ENCODE data around the gene ITPR2. TPM values are rescaled to one million over a fixed set of nuclear protein-coding genes. Genes with fewer than 3 reads are reported as not detected.

Gene ITPR2
- total and polyA plus RNA-seq, 4 donors: 11.7 to 93.3 (median 35.4) TPM

DNA sequence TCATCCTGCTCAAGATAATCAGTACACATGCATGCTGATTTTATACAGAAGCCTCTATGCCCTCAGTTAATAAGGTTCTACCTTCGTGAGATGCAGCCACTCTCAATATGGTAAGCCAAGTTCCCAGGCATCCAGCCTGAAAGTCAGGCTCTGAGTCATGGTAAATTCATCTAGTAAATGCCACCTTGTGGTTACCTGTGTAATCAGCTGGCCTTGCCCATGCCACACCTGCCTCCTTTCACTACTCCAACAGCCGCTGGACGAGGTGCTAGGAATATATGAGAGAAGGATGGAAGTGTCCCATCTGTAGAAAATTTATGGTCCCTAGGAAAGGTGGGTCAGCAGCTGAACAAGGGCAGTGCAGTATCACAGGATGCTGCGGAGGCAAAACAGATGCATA is 430.3 kb downstream of the ITPR2 start:
- Histone ChIP-seq H3K9me3 (ENCODE audit: control insufficient read depth in 4 of 4, low read length in 3 of 4) (no peaks in the 10 kb centered on the region), H3K4me3 (ENCODE audit: low read depth in 1 of 3, low read length in 3 of 3) (no peak overlapping the region), H3K4me1 (ENCODE audit: control insufficient read depth in 4 of 4, insufficient read depth in 4 of 4, low read length in 3 of 4) (peaks cover 0 to 3% (median 0%) of the 10 kb centered on the region in 4 donors), H3K9ac (ENCODE audit: low read depth in 1 of 2, low read length in 2 of 2) (no peak overlapping the region), H3K27me3 (ENCODE audit: control insufficient read depth in 4 of 4, insufficient read depth in 4 of 4, low read length in 3 of 4) (no peaks in the 10 kb centered on the region), H3K27ac (ENCODE audit: low read depth in 1 of 2, low read length in 2 of 2) (no peak overlapping the region), H3K36me3 (ENCODE audit: control insufficient read depth in 4 of 4, insufficient read depth in 3 of 4, low read depth in 1 of 4, low read length in 3 of 4) (peaks cover 2 to 35% (median 21%) of the 10 kb centered on the region in 4 donors)
- WGBS: 90% methylated on average over 4 of the region's 4 CpGs
- TF ChIP-seq, protein P1, sequence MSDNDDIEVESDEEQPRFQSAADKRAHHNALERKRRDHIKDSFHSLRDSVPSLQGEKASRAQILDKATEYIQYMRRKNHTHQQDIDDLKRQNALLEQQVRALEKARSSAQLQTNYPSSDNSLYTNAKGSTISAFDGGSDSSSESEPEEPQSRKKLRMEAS (IDR thresholded peaks at IDR 0.05): no peak
- peak; percentile 26 to 59 for TF ChIP-seq RAD21 (IDR thresholded peaks at IDR 0.05)
- TF ChIP-seq, protein P2, sequence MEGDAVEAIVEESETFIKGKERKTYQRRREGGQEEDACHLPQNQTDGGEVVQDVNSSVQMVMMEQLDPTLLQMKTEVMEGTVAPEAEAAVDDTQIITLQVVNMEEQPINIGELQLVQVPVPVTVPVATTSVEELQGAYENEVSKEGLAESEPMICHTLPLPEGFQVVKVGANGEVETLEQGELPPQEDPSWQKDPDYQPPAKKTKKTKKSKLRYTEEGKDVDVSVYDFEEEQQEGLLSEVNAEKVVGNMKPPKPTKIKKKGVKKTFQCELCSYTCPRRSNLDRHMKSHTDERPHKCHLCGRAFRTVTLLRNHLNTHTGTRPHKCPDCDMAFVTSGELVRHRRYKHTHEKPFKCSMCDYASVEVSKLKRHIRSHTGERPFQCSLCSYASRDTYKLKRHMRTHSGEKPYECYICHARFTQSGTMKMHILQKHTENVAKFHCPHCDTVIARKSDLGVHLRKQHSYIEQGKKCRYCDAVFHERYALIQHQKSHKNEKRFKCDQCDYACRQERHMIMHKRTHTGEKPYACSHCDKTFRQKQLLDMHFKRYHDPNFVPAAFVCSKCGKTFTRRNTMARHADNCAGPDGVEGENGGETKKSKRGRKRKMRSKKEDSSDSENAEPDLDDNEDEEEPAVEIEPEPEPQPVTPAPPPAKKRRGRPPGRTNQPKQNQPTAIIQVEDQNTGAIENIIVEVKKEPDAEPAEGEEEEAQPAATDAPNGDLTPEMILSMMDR (IDR thresholded peaks at IDR 0.05; ENCODE audit: low read depth, low read length, missing input control): peak; percentile 17
- DNase-seq (ENCODE audit: low spot score): no peak

DNA sequence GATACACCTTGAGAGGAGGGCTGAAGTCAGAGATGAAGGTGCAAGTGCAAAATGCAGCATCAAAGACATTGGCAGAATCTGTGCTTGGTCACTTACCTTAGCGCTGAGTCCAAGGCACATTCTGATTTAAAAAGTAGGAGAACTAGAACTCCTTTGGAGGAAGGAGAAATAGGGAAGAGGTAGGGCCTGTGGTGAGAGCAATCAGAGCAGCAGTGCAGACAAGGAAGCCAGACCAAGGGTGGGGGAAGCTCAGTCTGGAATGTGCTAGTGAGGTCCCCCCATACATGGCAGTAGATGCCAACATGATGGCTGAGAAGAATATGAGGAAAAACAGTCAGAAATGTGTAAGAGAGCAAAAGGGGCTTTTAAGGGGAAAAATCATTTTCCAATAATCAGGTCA is 431.1 kb downstream of the ITPR2 start:
- H3K4me1 ChIP-seq (ENCODE audit: control insufficient read depth in 4 of 4, insufficient read depth in 4 of 4, low read length in 3 of 4): peaks cover 0 to 3% (median 0%) of the 10 kb centered on the region in 4 donors
- no peak overlapping the region for H3K27ac ChIP-seq (ENCODE audit: low read depth in 1 of 2, low read length in 2 of 2)
- no peak overlapping the region for H3K4me3 ChIP-seq (ENCODE audit: low read depth in 1 of 3, low read length in 3 of 3)
- 93% methylated on average over 1 of the region's 1 CpG for WGBS
- H3K36me3 ChIP-seq (ENCODE audit: control insufficient read depth in 4 of 4, insufficient read depth in 3 of 4, low read depth in 1 of 4, low read length in 3 of 4): peaks cover 2 to 39% (median 27%) of the 10 kb centered on the region in 4 donors
- no peaks in the 10 kb centered on the region for H3K27me3 ChIP-seq (ENCODE audit: control insufficient read depth in 4 of 4, insufficient read depth in 4 of 4, low read length in 3 of 4)
- no peak for DNase-seq (ENCODE audit: low spot score)
- TF ChIP-seq, protein P3, sequence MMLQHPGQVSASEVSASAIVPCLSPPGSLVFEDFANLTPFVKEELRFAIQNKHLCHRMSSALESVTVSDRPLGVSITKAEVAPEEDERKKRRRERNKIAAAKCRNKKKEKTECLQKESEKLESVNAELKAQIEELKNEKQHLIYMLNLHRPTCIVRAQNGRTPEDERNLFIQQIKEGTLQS (IDR thresholded peaks at IDR 0.05): no peak
- TF ChIP-seq YY1 (IDR thresholded peaks at IDR 0.05) (no peak), GABPA (IDR thresholded peaks at IDR 0.05 in 1 of 2, conservative IDR thresholded peaks at IDR 0.05 in 1 of 2) (no peak), FOXA1 (IDR thresholded peaks at IDR 0.05) (no peak), RAD21 (IDR thresholded peaks at IDR 0.05) (no peak), FOXA2 (IDR thresholded peaks at IDR 0.05) (no peak), EGR1 (IDR thresholded peaks at IDR 0.05; ENCODE audit: low read depth in 2 of 2) (no peak), JUND (IDR thresholded peaks at IDR 0.05) (no peak), TAF1 (conservative IDR thresholded peaks at IDR 0.05) (no peak), RXRA (IDR thresholded peaks at IDR 0.05) (no peak), HNF4A (conservative IDR thresholded peaks at IDR 0.05) (no peak)
- TF ChIP-seq, protein P4, sequence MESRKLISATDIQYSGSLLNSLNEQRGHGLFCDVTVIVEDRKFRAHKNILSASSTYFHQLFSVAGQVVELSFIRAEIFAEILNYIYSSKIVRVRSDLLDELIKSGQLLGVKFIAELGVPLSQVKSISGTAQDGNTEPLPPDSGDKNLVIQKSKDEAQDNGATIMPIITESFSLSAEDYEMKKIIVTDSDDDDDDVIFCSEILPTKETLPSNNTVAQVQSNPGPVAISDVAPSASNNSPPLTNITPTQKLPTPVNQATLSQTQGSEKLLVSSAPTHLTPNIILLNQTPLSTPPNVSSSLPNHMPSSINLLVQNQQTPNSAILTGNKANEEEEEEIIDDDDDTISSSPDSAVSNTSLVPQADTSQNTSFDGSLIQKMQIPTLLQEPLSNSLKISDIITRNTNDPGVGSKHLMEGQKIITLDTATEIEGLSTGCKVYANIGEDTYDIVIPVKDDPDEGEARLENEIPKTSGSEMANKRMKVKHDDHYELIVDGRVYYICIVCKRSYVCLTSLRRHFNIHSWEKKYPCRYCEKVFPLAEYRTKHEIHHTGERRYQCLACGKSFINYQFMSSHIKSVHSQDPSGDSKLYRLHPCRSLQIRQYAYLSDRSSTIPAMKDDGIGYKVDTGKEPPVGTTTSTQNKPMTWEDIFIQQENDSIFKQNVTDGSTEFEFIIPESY (IDR thresholded peaks at IDR 0.05): no peak
- TF ChIP-seq, protein P1 (IDR thresholded peaks at IDR 0.05): no peak
- no peak overlapping the region for H3K9ac ChIP-seq (ENCODE audit: low read depth in 1 of 2, low read length in 2 of 2)
- no peaks in the 10 kb centered on the region for H3K9me3 ChIP-seq (ENCODE audit: control insufficient read depth in 4 of 4, low read length in 3 of 4)

DNA sequence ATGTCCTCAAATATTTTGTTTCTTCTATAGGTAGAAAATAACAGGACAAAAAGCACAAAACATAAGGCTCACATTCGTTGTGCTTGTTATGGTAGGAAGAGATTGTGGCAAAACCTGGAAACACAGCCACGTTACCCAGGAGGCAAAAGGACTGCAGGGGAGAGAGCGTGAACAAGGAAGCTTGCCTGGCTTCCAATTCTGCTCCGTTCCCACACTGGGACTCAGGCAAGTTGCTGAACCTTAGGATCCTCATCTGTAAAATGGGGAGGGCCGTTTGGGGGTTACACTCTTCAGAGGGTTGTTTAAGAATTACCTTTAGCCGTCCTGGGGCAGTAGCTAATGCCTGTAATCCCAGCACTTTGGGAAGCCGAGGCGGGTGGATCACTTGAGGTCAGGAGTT is 432.4 kb downstream of the ITPR2 start:
- Histone ChIP-seq H3K27ac (ENCODE audit: low read depth in 1 of 2, low read length in 2 of 2) (no peak overlapping the region), H3K36me3 (ENCODE audit: control insufficient read depth in 4 of 4, insufficient read depth in 3 of 4, low read depth in 1 of 4, low read length in 3 of 4) (peaks cover 3 to 50% (median 32%) of the 10 kb centered on the region in 4 donors), H3K4me1 (ENCODE audit: control insufficient read depth in 4 of 4, insufficient read depth in 4 of 4, low read length in 3 of 4) (no peaks in the 10 kb centered on the region), H3K9me3 (ENCODE audit: control insufficient read depth in 4 of 4, low read length in 3 of 4) (no peaks in the 10 kb centered on the region), H3K9ac (ENCODE audit: low read depth in 1 of 2, low read length in 2 of 2) (no peak overlapping the region), H3K4me3 (ENCODE audit: low read depth in 1 of 3, low read length in 3 of 3) (no peak overlapping the region), H3K27me3 (ENCODE audit: control insufficient read depth in 4 of 4, insufficient read depth in 4 of 4, low read length in 3 of 4) (no peaks in the 10 kb centered on the region)
- 94% methylated on average over 8 of the region's 8 CpGs for WGBS
- DNase-seq (ENCODE audit: low spot score): no peak
- TF ChIP-seq, protein P3 (IDR thresholded peaks at IDR 0.05): no peak
- TF ChIP-seq RAD21 (IDR thresholded peaks at IDR 0.05) (no peak), TAF1 (conservative IDR thresholded peaks at IDR 0.05) (no peak), JUND (IDR thresholded peaks at IDR 0.05) (no peak), YY1 (IDR thresholded peaks at IDR 0.05) (no peak), HNF4A (conservative IDR thresholded peaks at IDR 0.05) (no peak), EGR1 (IDR thresholded peaks at IDR 0.05; ENCODE audit: low read depth in 2 of 2) (no peak), FOXA2 (IDR thresholded peaks at IDR 0.05) (no peak)
- TF ChIP-seq, protein P2 (IDR thresholded peaks at IDR 0.05; ENCODE audit: low read depth, low read length, missing input control): no peak
- TF ChIP-seq, protein P1 (IDR thresholded peaks at IDR 0.05): no peak
